GM19455 (cell line): ENCODE results near the gene CREB5.

ENCODE experiments used
- ATAC-seq: cut with Tn5 transposase; IDR thresholded peaks from one replicate; pipeline ENCODE4 v1.9.1; 2021; ENCODE audit not compliant: unreplicated experiment

The CREB5 gene

DNA sequence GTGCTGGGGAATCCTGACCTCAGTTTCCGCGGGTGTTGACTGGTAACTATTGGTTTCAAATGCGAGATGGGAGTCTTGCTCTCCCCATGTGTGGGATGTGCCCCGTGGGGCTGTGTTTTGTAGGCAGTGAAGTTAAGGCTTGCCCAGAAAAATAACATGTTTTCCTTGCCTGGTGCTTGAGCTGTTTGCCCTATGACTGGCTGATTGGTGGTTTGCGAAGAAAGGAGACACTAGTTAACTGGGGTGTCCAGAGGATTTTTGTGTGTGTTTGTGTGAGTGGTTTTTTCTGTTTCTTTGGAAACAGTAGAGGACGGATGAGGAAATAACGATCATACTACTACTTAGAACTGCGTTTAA lies 61.9 kb downstream of the CREB5 start:
- ATAC-seq, result no peak

DNA sequence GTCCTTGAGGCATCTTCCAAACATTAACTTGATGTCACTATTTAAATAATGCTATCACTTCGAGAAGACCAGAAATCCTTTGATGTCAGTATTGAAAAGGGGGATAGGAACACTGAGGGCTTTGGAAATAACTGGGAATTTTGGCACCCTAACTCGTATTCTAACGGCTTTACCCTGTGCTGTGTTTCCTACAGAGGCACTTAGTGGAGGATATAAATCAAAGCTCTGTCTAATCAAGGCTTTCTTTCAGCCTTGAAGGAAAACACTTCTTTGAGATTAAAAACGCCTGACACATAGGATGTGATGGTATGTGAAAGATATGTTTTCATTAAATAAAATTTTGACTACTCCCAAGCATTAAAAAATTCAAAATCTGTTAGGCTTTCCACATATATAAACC lies 62.3 kb downstream of the CREB5 start:
- no peak for ATAC-seq

DNA sequence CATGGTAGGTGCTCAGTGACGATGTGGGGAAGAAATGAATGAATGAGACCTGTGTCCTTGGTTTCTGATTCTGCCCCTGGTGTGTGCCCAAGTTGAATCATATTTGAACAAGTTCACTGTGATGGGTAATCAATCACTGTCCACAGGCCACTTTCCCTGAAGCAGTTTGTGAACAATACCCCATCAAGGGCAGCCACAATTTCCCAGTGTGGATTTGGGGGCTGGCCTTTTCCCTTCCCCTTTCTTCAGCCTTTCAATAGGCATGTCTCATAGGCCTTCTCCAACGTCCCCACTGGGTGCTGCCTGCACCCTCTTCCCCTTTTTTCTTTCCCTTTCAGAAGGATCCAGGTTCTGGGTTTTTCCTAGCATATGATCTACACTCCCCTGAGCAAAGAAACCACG lies 64.7 kb downstream of the CREB5 start:
- ATAC-seq, result no peak

DNA sequence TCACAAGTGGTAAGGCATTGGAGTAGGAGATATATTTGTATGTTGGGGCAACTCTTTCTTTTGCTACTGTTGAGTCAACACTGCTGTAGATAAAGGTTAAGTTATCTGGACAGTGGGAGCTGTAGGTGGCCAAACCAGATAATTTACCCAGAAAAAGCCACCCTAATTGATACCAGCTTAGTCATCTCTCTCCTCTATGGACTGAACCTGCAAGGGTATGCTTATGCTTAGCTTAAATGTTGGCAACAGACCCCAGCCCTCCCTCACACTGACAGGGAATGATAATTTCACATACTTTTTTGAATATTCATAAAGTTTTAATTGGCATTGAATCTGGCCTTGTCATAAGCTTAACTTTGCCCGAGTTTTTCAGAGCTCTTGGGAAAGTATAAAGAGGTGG lies 66.3 kb downstream of the CREB5 start:
- ATAC-seq, result no peak

DNA sequence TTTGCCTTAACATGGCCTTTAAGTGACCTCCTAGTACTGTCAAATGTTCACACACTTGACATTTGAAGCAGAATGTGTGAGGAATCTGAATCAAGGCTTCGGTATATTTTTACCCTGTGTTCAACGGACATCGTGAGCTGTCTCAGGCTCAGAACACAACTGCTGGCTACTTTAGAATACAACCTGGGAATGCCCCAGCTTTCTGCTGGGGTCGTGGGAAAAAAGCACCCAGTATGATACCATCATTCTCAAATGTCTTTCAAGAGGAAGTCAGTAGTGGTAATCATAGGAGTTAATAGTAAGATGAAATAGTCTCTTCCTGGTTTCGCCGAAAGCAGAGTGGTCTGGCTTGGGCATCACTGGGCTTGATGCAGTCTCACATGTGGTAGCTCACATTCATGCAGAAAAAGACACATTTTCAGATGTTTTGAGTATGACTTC lies 67.2 kb downstream of the CREB5 start:
- ATAC-seq, result peak; percentile 79

DNA sequence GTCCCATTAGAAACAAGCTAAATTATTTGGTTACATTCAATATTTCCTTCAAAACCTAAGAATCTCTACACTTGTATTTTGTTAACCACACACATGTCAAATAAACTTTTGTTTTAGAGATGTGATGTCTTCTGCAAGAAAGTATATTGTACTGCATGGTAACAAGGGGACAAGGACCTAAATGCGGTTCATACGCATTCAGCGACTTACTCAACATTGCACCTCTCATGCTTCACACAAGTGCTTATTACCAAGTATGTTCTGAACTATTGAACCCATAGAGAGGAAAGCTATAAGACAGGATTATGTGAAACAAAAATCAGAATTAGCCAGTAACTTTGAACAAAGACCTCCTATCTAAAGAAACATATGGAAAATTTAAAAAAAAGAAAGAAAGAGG lies 68.3 kb downstream of the CREB5 start:
- no peak for ATAC-seq

DNA sequence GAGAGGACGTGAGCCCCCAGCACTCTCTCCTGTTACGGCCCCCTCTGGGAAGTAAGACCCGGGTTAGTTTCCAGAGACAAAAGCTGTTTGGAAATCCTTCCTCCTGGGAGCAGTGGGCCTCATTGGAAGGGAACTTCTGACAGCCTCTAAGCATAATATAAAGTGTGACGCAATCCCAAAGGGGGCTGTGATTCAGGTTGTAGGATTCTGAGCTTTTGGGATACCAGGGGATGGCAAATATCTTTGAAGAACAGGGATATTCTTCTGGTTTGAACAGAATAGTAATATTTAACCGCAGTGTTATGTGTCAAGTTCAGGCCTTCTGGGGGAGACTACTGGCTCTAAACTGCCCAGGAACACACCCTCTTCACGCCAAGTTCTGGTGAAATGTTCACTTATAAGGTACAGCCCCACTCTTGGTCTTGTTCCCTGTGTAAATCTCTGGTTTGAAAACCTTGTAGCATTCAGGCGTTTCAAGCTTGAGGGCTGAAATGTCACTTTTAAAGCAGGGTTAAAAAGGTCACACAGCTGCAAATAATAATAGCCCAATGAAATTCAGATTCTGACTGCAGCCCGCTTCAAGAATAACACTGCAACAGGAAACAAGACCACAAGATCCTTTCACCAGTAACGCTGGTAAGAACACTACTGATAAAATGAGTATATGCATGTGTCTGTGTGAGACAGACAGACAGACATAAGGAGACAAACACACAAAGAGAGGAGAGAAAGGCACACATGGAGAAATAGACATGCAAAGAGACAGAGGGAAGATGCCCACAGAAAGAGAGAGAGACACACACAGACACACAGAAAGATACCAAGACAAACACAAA lies 69.0 kb downstream of the CREB5 start:
- peak; percentile 72 for ATAC-seq

DNA sequence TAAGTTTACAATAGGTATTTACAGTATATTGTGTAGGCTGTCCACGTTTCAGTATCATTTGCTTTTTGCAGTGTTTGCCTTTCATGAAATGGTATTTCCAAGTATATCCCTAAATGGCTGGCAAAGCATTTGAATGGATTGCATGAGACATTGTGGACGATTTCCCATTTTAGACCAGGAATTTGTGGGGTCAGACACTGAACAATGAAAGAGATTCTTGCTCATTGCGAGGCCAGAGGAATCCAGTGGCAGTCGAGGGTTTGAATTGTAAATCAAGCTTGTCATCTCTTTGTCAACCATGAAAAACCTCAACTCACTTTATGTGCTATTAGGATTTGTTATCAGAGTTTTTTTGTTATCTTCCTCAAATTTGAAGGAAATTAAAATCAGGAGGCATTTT lies 70.8 kb downstream of the CREB5 start:
- no peak for ATAC-seq

DNA sequence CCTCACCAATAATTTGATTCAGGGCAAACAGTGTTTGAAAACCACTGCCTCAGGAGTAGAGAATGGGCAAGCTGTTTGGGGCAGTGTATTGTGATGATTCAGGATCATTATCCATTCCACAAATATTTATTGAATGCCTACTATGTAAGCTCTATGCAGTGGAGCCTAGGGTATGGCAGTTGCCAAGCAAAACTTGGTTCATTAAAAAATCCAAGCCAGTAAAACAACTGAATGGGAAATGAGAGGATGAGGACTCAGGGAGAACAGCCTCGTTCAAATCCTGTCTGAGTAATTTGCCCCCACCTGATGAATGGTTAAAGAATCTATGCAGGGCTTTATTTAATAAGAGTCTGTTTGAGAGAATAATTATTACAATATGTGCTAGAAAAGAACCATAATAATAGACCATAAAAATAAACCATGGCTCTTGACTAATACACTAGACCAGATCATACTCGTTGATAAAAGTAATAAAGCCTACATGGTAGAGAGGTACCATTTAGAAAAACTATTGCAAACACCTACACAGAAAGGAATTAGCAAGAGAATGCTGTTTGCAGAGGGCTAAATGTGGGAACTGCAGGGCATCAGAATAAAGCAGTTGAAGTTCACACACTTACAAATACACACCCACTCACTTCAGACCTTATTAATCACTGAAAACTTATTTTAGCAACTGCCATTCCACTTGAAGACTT lies 71.7 kb downstream of the CREB5 start:
- ATAC-seq, result no peak

DNA sequence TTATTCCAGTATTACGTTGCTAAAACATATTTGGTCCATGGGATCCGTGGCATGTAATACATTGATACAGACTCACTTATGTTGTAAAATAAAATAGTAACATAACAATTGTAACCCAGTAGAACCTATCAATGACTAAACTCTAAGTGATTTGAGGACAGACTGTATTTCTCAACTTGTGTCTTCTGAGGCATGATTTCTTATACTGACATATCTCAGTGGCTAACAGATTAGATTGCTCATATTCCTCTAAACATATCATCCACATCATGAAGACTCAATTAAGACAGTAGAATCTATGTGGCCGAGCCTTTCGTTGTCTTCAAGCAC lies 72.3 kb downstream of the CREB5 start:
- ATAC-seq, result no peak

DNA sequence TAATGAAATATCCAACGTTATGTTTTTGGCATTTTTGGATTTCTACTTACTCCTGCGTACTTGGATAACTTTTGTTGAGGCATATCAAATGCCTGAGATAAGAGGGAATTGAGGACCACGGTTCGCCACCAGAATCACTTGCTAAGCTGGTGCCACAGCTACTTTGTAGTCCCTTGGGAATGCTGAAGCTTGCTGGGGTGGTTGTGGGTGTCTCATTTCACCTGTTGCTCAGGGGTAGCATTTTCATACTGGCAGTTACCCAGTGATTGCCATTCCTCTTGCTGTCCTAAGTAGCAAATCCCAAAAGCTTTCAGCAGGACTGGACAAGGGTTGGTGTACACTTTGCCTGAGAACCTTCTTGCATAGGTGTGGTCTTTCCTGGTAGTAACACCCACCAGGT lies 75.2 kb downstream of the CREB5 start:
- no peak for ATAC-seq

DNA sequence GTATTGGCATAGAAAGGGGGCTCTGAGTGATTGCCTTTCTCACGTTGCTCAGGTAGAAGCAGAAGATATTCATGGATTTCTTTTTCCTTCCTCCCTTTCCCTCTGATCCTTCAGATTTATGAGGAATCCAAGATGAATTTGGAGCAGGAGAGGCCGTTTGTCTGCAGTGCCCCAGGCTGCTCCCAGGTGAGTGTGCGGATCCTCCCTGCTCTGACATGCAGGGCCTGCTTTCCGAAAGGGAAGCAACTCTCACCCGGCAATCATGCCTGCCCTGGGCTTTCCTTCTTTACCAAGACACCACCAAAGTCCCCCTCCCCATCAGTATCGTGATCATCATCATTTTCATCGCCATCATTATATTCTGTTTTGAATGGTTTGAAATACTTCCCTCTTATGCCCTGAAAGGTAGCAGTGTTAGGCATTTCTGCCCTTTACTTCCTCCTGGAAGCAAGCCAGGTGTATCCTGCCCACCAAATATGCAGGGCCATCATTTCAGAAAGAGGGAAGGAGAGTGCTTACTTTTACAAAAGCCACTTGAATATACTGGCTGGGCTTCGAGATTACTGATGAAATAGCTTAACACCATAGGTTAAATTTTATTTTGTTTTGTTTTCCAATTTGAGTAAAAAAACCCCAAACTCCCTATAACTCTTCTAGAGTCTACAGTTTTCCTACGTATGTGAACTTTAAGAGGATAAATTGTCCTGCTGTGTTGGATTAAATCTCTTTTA lies 75.9 kb downstream of the CREB5 start:
- ATAC-seq, result no peak

DNA sequence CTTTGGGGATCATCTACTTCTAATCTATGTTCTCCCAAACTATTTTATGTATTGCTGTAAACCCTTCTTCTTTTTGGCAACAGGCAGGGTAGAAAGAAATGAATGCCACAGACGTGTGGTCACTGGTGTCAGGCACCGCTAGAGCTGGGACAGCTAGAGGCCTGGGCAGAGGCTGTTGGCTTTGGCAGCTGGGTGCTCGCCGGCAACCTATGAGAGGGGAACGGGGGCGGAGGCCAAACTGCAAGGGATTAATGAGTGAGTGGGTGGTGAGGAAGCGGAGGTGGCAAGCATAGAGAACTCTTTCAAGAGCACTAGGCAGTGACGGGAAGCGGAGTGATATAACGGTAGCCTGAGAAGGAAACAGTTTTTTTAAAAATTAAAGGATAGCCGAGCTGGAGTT lies 78.5 kb downstream of the CREB5 start:
- ATAC-seq, result no peak

DNA sequence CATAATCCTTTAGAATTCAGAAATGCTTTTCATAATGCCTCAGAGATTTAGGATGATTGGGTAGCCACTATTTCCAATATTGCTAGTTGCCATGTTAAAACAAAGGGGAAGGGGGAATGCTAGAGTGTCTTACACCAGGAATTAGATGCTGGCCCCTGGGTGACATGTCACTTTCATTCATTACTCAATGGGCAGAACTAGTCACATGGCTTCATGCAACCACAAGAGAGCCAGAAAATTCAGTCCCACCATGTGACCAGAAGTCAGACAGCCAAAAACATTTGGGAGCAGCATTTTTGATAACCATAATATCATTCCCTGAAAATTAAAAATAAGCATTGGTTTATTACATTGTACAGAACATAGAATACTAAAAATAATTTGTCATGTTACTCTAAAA lies 81.2 kb downstream of the CREB5 start:
- ATAC-seq, result no peak

DNA sequence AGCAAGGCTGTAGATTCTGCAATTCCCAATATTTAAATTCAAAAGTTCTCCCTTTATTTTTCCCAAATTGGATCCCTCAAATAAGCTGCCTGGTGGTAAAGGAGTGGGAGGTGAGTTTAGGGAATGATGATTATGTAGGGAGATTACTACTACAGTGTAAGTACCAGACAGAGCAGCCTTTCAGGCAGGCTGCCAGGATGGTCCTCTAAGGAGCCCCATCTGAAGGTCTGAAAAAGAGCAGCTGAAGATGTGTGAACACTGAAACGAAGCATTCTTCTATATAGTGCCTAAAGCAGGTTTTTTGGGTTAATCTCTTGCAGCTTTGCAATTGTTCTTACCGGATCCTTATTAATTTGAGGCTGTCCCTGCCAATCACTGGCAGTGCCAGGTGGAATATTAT lies 84.7 kb downstream of the CREB5 start:
- no peak for ATAC-seq

DNA sequence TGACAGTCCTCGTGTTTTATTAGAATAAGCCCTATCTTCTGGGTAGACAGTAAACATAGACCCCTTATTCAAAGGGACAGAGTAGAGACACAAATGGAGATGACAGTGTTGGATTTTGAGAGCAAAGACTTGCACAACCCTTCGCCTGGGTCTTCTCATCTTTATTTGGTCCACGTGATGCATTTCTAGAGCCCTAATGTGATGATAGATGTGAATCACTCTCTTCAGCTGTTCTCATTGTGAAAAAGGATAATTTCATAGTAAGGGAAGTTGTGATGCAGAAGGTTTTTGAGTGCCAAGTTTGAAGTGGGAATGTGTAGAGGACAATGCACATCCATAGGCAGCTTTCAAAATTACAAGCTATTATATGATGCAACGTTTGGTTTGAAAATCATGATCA lies 86.3 kb downstream of the CREB5 start:
- ATAC-seq, result no peak

DNA sequence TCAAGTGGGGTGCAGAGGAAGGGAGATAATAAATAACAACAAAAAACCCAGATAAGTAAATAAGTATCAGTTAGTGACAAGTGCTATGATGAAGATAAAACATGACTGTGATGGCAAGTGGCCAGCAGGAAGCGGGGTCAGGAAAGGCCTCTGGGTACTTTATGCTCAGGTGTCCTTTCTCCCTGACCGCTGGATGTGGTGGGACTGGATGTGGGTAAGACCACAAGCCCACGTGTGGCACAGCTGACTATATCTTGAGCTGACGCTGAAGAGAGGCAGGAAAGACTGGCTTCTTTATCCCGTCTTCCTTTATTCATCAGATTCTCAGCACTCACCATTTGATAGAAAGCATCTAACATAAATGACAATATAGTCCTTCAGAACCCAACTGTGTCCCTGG lies 87.8 kb downstream of the CREB5 start:
- ATAC-seq, result no peak

DNA sequence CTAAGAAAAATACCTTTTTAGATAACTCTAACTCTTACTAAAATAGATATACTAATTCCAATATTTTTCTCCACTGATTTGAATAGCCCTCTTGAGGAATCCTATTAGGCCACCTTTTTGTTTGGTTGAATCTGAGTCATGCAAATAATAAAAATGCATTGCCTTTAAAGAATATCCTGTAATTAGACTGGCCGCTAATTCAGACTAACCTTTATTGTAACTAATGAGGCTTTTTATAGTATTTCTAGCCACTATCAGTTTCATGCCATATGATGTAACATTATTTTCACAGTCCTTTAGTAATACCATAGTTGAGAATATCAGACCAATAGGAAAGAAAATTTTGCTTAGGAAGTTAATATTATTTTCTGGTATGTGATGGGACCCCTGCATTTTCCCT lies 90.1 kb downstream of the CREB5 start:
- ATAC-seq, result no peak

DNA sequence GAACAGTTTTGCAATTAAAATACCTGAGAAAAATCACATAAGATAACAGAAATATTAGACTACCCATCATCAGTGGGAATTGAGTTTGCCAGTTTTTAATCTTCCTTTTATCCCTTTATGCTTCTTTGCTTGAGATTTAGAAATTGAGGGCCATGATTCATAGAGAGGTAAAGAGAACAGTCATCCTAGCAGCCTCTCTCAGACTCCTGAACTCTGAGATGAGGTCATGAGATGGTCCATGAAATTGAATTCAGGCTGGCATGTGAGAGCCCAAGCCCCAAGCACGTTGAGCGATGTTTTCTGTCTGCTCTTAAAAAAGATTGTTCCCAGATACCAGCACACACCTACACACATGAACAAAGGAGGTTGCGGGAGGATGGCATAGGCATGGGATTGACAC lies 91.1 kb downstream of the CREB5 start:
- no peak for ATAC-seq

DNA sequence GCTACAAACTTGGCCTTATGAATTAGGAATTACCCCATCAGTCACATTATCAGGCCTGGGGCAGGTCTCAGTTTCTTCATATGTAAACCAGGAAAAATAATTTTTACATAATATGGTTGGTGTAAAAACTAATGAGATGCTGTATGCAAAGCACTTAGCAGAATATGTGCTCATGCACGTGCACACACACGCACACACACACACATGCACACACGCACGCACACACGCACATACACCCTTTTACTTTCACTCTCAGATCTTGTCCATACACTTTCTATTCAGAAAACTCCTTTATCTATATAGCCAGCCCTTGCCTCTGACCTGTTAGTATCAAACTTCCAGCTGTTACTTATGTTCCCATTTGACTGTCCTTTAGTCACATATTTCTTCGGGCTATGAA lies 92.7 kb downstream of the CREB5 start:
- no peak for ATAC-seq

DNA sequence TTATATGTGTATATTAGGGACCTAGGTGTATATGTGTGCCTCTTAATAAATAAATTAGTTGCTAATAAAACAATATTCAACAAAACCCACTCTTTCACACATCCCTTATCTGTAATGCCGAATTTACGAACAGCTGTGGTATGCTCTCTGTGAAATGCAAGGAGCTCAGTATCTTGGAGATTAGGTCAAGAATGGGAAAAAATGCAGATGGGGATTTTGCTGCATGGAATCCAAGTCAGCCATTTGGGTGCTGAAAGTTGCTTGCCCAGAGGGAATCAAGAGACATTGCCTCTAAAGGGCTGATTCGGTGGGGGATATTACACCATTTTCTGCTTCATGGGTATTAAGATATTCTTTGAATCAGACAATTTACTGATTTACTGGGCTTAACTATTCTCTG lies 93.5 kb downstream of the CREB5 start:
- ATAC-seq, result no peak
